DMS79 treated with DMSO at 0.1 percent for 48 hours (cell line): ENCODE data around the gene NEGR1.

Source experiments
- DNase-seq: peaks from one replicate; lab custom pipeline; 2025; lab: John Stamatoyannopoulos, UW

NEGR1 gene

DNA sequence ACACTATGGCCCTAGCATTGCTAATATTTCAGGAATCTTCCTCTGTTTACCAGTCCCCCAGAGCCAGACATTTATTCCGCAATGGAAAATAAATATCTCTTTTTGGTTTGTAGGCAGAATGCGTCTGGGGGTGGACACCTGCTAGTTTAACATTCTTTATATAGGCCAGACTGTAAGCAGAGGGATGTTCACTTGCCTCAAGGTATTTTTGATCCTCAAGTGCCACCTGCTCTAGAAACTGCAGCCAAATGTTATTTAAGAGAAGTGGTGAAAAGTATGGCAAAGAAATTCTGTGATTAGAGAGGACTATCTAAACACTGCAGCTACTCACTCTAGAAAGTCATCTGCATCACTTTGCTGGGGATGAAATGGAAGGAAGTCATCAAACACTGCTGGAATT lies 164.7 kb downstream of the NEGR1 start:
- DNase-seq, result no peak

DNA sequence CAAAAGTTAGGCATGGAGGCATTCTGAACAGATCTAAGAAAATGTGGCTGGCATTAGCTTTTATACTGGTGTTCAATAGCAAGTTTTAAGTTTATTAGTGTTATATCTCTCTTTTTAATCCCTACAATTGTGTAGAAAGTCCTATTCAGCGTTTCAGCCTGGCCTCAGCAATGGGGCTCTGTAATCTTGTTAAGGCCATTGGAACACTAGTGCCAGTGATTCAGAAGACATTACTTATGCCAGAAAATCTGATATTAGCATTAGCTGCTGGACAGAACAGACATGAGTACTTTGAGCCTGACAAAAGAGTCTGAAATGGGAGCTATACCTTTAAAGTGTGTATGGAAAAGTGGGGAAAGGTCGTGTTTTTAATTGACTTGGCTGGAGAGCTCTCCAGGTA lies 167.0 kb downstream of the NEGR1 start:
- no peak for DNase-seq

DNA sequence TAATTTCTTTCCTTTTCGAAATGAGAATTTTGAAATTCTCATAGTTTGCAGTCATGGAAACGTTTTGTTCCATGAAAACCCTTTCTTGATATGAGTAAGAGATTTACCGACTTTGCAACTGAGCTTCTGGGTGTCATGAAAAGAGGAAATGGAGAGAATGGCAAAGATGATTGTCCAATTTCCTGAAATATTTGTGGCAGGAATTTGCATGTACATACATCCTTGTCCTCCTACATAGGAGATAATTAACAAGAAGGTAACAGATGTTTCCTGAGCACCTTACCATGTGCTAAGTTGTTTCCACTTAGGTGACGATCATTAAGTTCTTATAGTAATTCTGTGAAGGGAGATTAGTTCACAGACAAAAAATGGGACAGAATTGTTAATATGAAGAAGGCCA lies 170.7 kb downstream of the NEGR1 start:
- no peak for DNase-seq

GRCh38 chr1:72109916-72110315 lies 172.4 kb downstream of the NEGR1 start:
- DNase-seq, result no peak

- DNase-seq, result no peak
Measured at GRCh38 chr1:72105201-72105600, 177.1 kb downstream of the NEGR1 start.

GRCh38 chr1:72101840-72102632 lies 180.3 kb downstream of the NEGR1 start:
- no peak for DNase-seq

DNA sequence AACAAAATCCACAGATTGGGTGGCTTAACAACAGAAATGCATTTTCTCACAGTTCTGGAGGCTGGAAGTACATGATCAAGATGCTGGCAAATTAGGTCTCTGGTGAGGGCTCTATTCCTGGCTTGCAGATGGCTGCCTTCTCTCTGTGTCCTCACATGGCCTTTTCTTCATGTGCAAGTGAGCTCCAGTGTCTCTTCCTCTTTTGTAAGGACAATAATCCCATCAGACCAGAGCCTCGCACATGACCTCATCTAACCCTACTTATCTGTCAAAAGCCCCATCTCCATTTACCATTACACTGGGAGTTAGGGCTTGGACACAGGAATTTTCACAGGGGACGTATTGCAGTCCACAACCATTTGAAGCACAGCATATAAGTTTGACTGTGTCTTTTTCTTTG lies 181.6 kb downstream of the NEGR1 start:
- DNase-seq, result no peak

DNA sequence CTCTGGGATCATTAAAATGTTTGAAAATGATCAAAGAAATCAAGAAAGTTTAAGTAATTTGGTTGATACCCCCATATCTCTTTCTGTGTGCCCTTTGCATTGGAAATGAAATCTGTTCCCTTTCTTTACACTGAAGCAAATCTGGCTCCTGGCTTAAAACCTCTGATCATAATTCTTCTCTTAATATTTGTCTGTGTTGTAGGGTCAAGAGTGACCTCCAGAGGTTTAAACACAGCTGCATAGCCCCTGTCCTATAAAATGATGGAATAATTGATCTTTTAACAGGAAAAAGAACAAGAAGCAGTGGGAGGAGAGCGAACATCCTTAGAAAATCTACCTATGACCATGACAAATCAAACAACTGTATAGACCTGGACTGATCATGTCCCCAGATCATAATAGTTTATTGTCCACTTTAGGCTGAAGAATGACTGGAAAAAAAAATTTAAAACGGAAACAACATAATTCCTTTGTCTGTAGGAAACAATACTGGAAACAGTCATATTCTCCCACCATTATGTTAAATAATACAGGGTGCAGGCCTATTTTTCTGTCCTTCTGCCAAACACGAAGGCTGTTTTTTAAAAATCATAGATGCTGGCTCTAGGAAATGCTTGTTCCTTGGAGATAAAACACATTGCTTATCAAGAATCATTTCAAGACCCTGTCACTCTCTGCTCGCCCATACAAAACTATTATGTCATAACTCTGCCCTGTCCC lies 184.3 kb downstream of the NEGR1 start:
- no peak for DNase-seq

DNA sequence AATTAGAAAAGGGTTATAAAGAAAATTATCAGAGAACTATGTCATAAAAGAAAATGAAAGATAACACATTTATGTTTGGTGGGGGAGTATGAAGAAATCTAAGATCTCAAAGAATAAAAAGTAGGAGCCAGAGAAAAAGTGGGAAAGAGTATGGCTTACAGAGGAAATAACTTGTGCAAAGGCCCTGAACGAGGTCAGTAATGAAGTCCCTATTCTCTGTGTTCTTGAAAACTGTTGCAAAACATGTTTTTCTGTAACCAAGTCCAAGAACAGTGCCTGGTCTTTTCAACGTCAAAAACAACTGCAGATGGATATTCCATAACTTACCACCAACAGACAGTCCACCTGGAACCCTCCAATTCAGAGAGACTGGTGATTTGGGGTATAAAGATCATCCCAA lies 188.1 kb downstream of the NEGR1 start:
- DNase-seq, result no peak

- peak; percentile 72 for DNase-seq
Measured at GRCh38 chr1:72086394-72086793, 195.9 kb downstream of the NEGR1 start.

- no peak for DNase-seq
Measured at GRCh38 chr1:72075425-72075824, 206.9 kb downstream of the NEGR1 start.

DNA sequence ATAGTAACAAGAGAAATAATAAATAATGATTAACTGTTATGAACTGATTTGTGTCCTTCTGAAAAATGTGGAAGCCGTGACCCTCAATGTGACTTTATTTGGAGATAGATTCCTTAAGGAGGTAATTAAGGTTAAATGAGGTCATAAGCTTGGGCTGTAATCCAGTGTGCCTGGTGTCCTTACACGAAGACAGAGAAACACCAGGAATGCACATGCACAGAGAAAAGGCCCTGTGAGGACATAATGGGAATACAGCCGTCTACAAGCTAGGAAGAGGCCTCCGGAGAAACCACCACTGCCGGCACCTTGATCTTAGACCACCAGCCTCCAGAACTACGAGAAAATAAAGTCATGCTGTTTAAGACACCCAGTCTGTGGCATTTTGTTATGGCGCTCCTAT lies 215.9 kb downstream of the NEGR1 start:
- DNase-seq, result no peak

GRCh38 chr1:72064196-72065075 lies 217.9 kb downstream of the NEGR1 start:
- DNase-seq, result no peak

GRCh38 chr1:72063364-72064044 lies 218.8 kb downstream of the NEGR1 start:
- no peak for DNase-seq

DNA sequence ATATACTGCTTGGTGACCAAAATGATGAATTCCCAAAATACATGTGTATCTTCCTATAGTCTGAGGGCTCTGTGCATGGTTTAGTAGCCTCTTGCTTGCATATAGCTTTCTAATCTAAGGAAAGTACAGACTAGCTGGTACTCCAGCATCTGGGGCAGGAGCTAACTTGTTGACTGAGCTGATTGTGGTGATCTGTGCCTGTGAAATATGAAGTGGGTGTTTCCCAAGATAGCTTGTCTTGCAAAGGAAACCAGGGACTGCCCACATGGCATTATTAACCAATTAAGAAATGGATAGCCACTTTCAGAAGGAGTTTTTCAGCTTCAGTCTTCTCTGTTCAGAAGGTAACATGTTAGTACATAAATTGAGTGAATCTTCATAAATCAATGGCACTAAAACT lies 219.8 kb downstream of the NEGR1 start:
- no peak for DNase-seq

- DNase-seq, result no peak
Measured at GRCh38 chr1:72060466-72061245, 221.7 kb downstream of the NEGR1 start.

GRCh38 chr1:72056516-72056915 lies 225.8 kb downstream of the NEGR1 start:
- DNase-seq, result no peak

GRCh38 chr1:72051538-72051937 lies 230.8 kb downstream of the NEGR1 start:
- DNase-seq, result no peak

- no peak for DNase-seq
Measured at GRCh38 chr1:72050551-72050950, 231.8 kb downstream of the NEGR1 start.

DNA sequence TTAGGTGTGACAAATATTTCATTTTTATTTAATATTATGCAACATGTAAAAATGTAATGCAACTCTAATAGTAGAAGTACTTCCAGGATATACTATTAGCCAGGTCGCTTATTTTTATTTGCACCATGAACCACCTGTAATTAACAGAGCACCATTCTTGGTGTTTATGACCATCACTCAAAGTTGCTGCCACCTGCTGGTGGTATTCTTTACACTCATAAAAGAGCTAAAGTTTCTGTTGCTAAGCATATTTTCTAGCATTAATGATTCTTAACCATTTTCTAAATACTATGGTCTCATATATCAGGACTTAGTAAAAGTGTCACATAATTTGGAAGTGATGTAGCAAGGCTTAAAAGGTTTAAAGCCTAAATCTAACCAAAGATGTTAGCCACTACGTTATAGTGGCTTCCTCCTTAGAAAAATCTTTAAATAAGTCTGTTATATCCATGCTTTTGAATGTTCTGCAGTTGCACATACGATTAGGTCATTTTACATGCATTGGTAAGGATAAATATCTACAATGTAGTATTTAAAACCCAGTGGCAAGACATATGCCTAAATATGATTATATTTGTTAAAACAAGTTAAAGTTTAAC lies 244.5 kb downstream of the NEGR1 start:
- no peak for DNase-seq

DNA sequence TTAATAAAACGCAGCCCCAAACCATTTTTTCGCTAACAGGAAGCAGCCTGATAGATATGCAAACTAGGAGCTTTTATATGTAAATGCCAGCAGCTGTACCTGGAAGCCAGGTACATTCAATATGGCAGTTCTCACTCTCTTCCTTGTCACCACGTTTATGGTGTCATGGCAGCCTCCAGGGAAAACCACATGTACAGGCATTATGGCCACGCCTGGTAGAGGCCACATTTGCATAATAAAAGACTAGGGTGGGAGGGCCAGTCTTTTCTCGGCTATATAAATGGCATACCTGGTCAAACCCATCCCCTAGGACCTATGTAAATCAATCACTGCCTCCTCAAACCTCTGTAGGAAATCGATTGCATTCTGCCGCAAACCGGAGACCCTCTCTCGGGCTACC lies 247.5 kb downstream of the NEGR1 start:
- DNase-seq, result no peak
